ENCODE measurements around the gene PAXIP1.

PAXIP1 gene

GRCh38 chr7:154968336-154969001 lies 34.5 kb downstream of the PAXIP1 start:
- no peak for TF ChIP-seq POLR2A (IDR thresholded peaks at IDR 0.05; ENCODE audit: low read depth, low read length)
- TF ChIP-seq TAF1 (IDR thresholded peaks at IDR 0.05; ENCODE audit: borderline replicate concordance, low read depth, low read length): no peak
- no peak for TF ChIP-seq POLR2AphosphoS5 (IDR thresholded peaks at IDR 0.05; ENCODE audit: low read depth, low read length)
- FAIRE-seq: no peak
- DNase-seq (ENCODE audit: insufficient read length): no peak

- no peak for FAIRE-seq
- no peak for DNase-seq (ENCODE audit: insufficient read length)
- no peak for TF ChIP-seq POLR2AphosphoS5 (IDR thresholded peaks at IDR 0.05; ENCODE audit: low read depth, low read length)
- TF ChIP-seq POLR2A (IDR thresholded peaks at IDR 0.05; ENCODE audit: low read depth, low read length): no peak
- no peak for TF ChIP-seq TAF1 (IDR thresholded peaks at IDR 0.05; ENCODE audit: borderline replicate concordance, low read depth, low read length)
Observed at GRCh38 chr7:154967401-154967955, 35.4 kb downstream of the PAXIP1 start.

- no peak for FAIRE-seq
- DNase-seq (ENCODE audit: insufficient read length): no peak
- TF ChIP-seq POLR2AphosphoS5 (IDR thresholded peaks at IDR 0.05; ENCODE audit: low read depth, low read length) (no peak), POLR2A (IDR thresholded peaks at IDR 0.05; ENCODE audit: low read depth, low read length) (no peak), TAF1 (IDR thresholded peaks at IDR 0.05; ENCODE audit: borderline replicate concordance, low read depth, low read length) (no peak)
Observed at GRCh38 chr7:154965014-154965413, 37.9 kb downstream of the PAXIP1 start.

GRCh38 chr7:154960063-154960790 lies 42.7 kb downstream of the PAXIP1 start:
- DNase-seq (ENCODE audit: insufficient read length) (no peak), FAIRE-seq (no peak)
- TF ChIP-seq TAF1 (IDR thresholded peaks at IDR 0.05; ENCODE audit: borderline replicate concordance, low read depth, low read length) (no peak), POLR2AphosphoS5 (IDR thresholded peaks at IDR 0.05; ENCODE audit: low read depth, low read length) (no peak), POLR2A (IDR thresholded peaks at IDR 0.05; ENCODE audit: low read depth, low read length) (no peak)

- TF ChIP-seq TAF1 (IDR thresholded peaks at IDR 0.05; ENCODE audit: borderline replicate concordance, low read depth, low read length) (no peak), POLR2A (IDR thresholded peaks at IDR 0.05; ENCODE audit: low read depth, low read length) (no peak), POLR2AphosphoS5 (IDR thresholded peaks at IDR 0.05; ENCODE audit: low read depth, low read length) (no peak)
- DNase-seq (ENCODE audit: insufficient read length): no peak
- no peak for FAIRE-seq
Observed at GRCh38 chr7:154956427-154956826, 46.5 kb downstream of the PAXIP1 start.

- DNase-seq (ENCODE audit: insufficient read length): peak; percentile 8
- FAIRE-seq: peak; percentile 67
- no peak for TF ChIP-seq POLR2A (IDR thresholded peaks at IDR 0.05; ENCODE audit: low read depth, low read length)
- no peak for TF ChIP-seq TAF1 (IDR thresholded peaks at IDR 0.05; ENCODE audit: borderline replicate concordance, low read depth, low read length)
- TF ChIP-seq POLR2AphosphoS5 (IDR thresholded peaks at IDR 0.05; ENCODE audit: low read depth, low read length): no peak
Observed at GRCh38 chr7:154953006-154953684, 49.8 kb downstream of the PAXIP1 start.

- FAIRE-seq: no peak
- no peak for DNase-seq (ENCODE audit: insufficient read length)
- TF ChIP-seq POLR2AphosphoS5 (IDR thresholded peaks at IDR 0.05; ENCODE audit: low read depth, low read length) (no peak), POLR2A (IDR thresholded peaks at IDR 0.05; ENCODE audit: low read depth, low read length) (no peak), TAF1 (IDR thresholded peaks at IDR 0.05; ENCODE audit: borderline replicate concordance, low read depth, low read length) (no peak)
Observed at GRCh38 chr7:154950960-154951359, 52.0 kb downstream of the PAXIP1 start.

GRCh38 chr7:154947604-154948003 lies 55.3 kb downstream of the PAXIP1 start:
- DNase-seq (ENCODE audit: insufficient read length) (no peak), FAIRE-seq (no peak)
- TF ChIP-seq POLR2A (IDR thresholded peaks at IDR 0.05; ENCODE audit: low read depth, low read length) (no peak), TAF1 (IDR thresholded peaks at IDR 0.05; ENCODE audit: borderline replicate concordance, low read depth, low read length) (no peak), POLR2AphosphoS5 (IDR thresholded peaks at IDR 0.05; ENCODE audit: low read depth, low read length) (no peak)

GRCh38 chr7:154946166-154946565 lies 56.8 kb downstream of the PAXIP1 start:
- TF ChIP-seq TAF1 (IDR thresholded peaks at IDR 0.05; ENCODE audit: borderline replicate concordance, low read depth, low read length): no peak
- no peak for TF ChIP-seq POLR2A (IDR thresholded peaks at IDR 0.05; ENCODE audit: low read depth, low read length)
- TF ChIP-seq POLR2AphosphoS5 (IDR thresholded peaks at IDR 0.05; ENCODE audit: low read depth, low read length): no peak
- no peak for DNase-seq (ENCODE audit: insufficient read length)
- no peak for FAIRE-seq

- no peak for FAIRE-seq
- no peak for DNase-seq (ENCODE audit: insufficient read length)
- no peak for TF ChIP-seq POLR2AphosphoS5 (IDR thresholded peaks at IDR 0.05; ENCODE audit: low read depth, low read length)
- no peak for TF ChIP-seq TAF1 (IDR thresholded peaks at IDR 0.05; ENCODE audit: borderline replicate concordance, low read depth, low read length)
- TF ChIP-seq POLR2A (IDR thresholded peaks at IDR 0.05; ENCODE audit: low read depth, low read length): no peak
Observed at GRCh38 chr7:154943906-154944305, 59.0 kb downstream of the PAXIP1 start.

- no peak for DNase-seq (ENCODE audit: insufficient read length)
- no peak for TF ChIP-seq POLR2A (IDR thresholded peaks at IDR 0.05; ENCODE audit: low read depth, low read length)
- TF ChIP-seq POLR2AphosphoS5 (IDR thresholded peaks at IDR 0.05; ENCODE audit: low read depth, low read length): no peak
- no peak for TF ChIP-seq TAF1 (IDR thresholded peaks at IDR 0.05; ENCODE audit: borderline replicate concordance, low read depth, low read length)
- no peak for FAIRE-seq
Observed at GRCh38 chr7:154942691-154943090, 60.2 kb downstream of the PAXIP1 start.
